Astrocyte of the cerebellum (primary cell): ENCODE results near the gene PHKB.

ENCODE experiments used
- DNase-seq: peaks from one replicate; pipeline ENCODE4 v3.0.0-alpha.2; 2011; ENCODE audit warnings: low read depth
- H3K4me3 ChIP-seq: 2 replicates; pipeline ENCODE4 v1.5.1; 2011; ENCODE audit warnings: mild to moderate bottlenecking, low read depth, low read length, moderate library complexity
- CTCF ChIP-seq: IDR thresholded peaks from 2 replicates; pipeline ENCODE4 v1.5.1; 2012; ENCODE audit warnings: low read length, low read depth, moderate library complexity, mild to moderate bottlenecking; ENCODE audit errors: missing control alignments
- in situ Hi-C: cut with HindIII; loops from 2 replicates; pipeline ENCODE4 v1.10.0; 2017; ENCODE audit warnings: low sequenced_read_pairs

PHKB gene

GRCh38 chr16:47480410-47480809 is 19.3 kb downstream of the PHKB start:
- TF ChIP-seq CTCF = no peak
- no peak for DNase-seq
- H3K4me3 ChIP-seq = no peak overlapping the region
- in situ Hi-C loops = no loop called here

DNA sequence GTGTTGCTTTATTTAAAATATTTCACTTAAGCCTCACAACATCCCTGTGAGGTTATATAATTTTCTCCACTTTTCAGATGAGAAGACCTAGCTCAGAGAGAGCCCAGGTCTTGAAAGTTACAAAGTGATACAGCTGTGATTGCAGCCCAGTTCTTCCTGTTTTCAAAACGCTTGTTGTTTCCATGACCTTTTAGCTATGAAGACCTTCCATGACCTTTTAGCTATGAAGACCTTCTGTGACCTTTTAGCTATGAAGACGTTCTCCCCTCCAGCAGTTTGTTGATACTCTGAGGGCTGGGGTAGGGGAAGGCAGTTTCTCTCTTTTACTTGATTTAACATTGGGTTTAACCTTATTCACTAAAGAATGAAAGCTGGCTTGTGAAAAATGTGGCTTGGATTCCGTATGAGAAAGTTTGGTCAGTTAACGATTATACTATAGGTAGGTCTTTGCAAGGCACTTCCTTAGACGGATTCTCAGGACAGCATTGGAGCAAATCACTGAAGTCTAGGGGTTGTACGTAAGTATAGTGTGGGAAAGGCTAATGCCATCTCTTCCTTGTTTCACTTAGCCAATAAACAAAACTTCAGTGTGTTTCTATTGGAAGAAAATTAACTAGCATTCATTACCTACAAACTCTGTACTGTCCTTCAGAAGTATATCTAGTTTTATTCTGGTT is 20.7 kb downstream of the PHKB start:
- H3K4me3 ChIP-seq = no peak overlapping the region
- DNase-seq = no peak
- no peak for TF ChIP-seq CTCF
- in situ Hi-C loops = no loop called here

- H3K4me3 ChIP-seq = no peak overlapping the region
- no peak for DNase-seq
- in situ Hi-C loops = no loop called here
- no peak for TF ChIP-seq CTCF
Measured at GRCh38 chr16:47483616-47484015, 22.5 kb downstream of the PHKB start.

DNA sequence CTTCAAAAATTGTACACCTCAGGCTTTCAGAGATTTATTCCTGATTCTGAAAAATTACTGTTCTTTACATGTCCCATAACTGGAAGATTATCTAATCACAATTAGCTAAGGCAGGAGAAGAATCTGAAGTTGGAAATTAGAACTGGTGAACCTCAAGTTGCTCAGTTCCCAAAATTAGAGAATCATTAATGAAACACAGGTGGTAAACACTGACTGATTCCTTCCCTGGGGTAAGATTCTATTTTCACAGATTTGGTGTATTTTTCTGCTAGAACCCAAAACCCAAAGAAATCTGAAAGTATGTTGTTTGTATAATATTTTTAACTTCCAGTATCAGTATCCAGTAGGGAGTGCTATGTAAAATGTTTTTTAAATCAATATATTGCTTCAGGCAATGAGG is 25.7 kb downstream of the PHKB start:
- in situ Hi-C loops = no loop called here
- no peak for TF ChIP-seq CTCF
- no peak overlapping the region for H3K4me3 ChIP-seq
- no peak for DNase-seq

DNA sequence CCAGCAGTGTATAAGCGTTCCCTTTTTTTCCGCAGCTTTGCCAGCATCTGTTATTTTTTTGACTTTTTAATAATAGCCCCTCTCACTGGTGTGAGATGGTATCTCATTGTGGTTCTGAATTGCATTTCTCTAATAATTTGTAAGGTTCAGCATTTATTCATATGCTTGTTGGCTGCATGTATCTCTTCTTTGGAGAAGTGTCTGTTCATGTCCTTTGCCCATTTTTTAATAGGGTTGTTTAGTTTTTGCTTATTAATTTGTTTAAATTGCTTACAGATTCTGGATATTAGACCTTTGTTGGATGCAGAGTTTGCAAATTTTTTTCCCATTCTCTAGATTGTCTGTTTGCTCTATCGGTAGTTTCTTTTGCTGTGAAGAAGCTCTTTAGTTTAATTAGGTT is 26.9 kb downstream of the PHKB start:
- H3K4me3 ChIP-seq = no peak overlapping the region
- DNase-seq = no peak
- in situ Hi-C loops = no loop called here
- TF ChIP-seq CTCF = no peak

GRCh38 chr16:47490471-47490870 is 29.3 kb downstream of the PHKB start:
- TF ChIP-seq CTCF = no peak
- DNase-seq = no peak
- no peak overlapping the region for H3K4me3 ChIP-seq
- in situ Hi-C loops = no loop called here

DNA sequence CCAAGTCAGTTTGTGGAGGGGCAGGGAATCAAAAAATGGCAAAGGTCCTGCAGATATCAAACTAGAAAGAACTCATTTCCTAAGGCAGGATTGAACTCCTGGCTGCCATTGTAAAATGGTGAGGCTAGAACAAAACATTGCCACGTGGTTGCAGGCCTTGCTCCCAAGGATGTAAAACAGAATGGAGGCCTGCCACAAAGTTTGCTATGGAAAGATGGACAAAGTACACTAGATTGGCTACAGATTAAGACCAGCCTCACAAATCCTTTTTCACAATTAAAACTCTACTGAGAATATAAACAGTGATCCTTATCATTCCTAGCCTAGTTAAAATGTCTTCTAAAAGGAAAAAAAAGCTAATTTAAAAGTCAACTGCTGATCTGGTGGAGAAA is 30.9 kb downstream of the PHKB start:
- H3K4me3 ChIP-seq = no peak overlapping the region
- TF ChIP-seq CTCF = no peak
- no peak for DNase-seq
- in situ Hi-C loops = no loop called here
